ENCODE measurements around the gene EPHA1. TPM values are rescaled to one million over a fixed set of nuclear protein-coding genes. Genes with fewer than 3 reads are reported as not detected.

EPHA1 gene
- under 1 TPM; 0.89 to 0.94 TPM for total RNA-seq
- polyA plus RNA-seq (ENCODE audit: insufficient read length in 2 of 2): 1 to 10 TPM; 3.6 to 6.6 TPM
- long read RNA-seq, donor 1: 0 reads
- long read RNA-seq, donor 2: 0 reads
- long read RNA-seq, donor 3: 0 reads
- long read RNA-seq, donor 4, partial matches to known transcripts: 5 of 5 reads
- long read RNA-seq, donor 4, other reads (novel, unspliced or antisense): 0 of 5 reads

- Histone ChIP-seq H3K4me1 (ENCODE audit: control insufficient read depth, insufficient read depth, low read length) (peaks cover 19% of the 10 kb centered on the region), H3K9me3 (ENCODE audit: control insufficient read depth, insufficient read depth, low read length) (no peaks in the 10 kb centered on the region), H3K36me3 (ENCODE audit: control insufficient read depth, insufficient read depth, low read length) (no peaks in the 10 kb centered on the region), H3K4me3 (ENCODE audit: low read depth, low read length) (peak within 1 kb of the TSS; percentile 29), H3K27me3 (ENCODE audit: control insufficient read depth, insufficient read depth, low read length) (peaks cover 5% of the 10 kb centered on the region), H3K27ac (ENCODE audit: low read depth, low read length) (no peak within 1 kb of the TSS)
- 15% methylated on average over 17 of the region's 39 CpGs for whole genome bisulfite sequencing (ENCODE audit: insufficient coverage)
- peak in 2 of 6 donors; percentile 16 to 58 for DNase-seq (ENCODE audit: low read depth in 4 of 6, low spot score in 6 of 6)
Observed at GRCh38 chr7:143408686-143409561, at the start of gene EPHA1. TSS of gene EPHA1 (minus strand) at chr7:143408856. CDS start at chr7:143408805, 51 bp downstream.

- Histone ChIP-seq H3K9me3 (ENCODE audit: control insufficient read depth, insufficient read depth, low read length) (peaks cover 3% of the 10 kb centered on the region), H3K4me3 (ENCODE audit: low read depth, low read length) (no peak overlapping the region), H3K36me3 (ENCODE audit: control insufficient read depth, insufficient read depth, low read length) (no peaks in the 10 kb centered on the region), H3K27ac (ENCODE audit: low read depth, low read length) (no peak overlapping the region), H3K27me3 (ENCODE audit: control insufficient read depth, insufficient read depth, low read length) (no peaks in the 10 kb centered on the region), H3K4me1 (ENCODE audit: control insufficient read depth, insufficient read depth, low read length) (no peaks in the 10 kb centered on the region)
- DNase-seq (ENCODE audit: low read depth in 4 of 6, low spot score in 6 of 6): no peak
- 97% methylated on average over 3 of the region's 3 CpGs for whole genome bisulfite sequencing (ENCODE audit: insufficient coverage)
Observed at GRCh38 chr7:143458263-143458662, 49.6 kb upstream of the EPHA1 start.

- H3K9me3 ChIP-seq (ENCODE audit: control insufficient read depth, insufficient read depth, low read length): peaks cover 3% of the 10 kb centered on the region
- no peak overlapping the region for H3K27ac ChIP-seq (ENCODE audit: low read depth, low read length)
- WGBS (ENCODE audit: insufficient coverage): 93% methylated on average over 2 of the region's 4 CpGs
- no peak overlapping the region for H3K4me3 ChIP-seq (ENCODE audit: low read depth, low read length)
- no peaks in the 10 kb centered on the region for H3K4me1 ChIP-seq (ENCODE audit: control insufficient read depth, insufficient read depth, low read length)
- no peak for DNase-seq (ENCODE audit: low read depth in 4 of 6, low spot score in 6 of 6)
- H3K36me3 ChIP-seq (ENCODE audit: control insufficient read depth, insufficient read depth, low read length): no peaks in the 10 kb centered on the region
- H3K27me3 ChIP-seq (ENCODE audit: control insufficient read depth, insufficient read depth, low read length): no peaks in the 10 kb centered on the region
Observed at GRCh38 chr7:143456992-143457793, 48.5 kb upstream of the EPHA1 start.

GRCh38 chr7:143455942-143456341 lies 47.3 kb upstream of the EPHA1 start:
- Histone ChIP-seq H3K27ac (ENCODE audit: low read depth, low read length) (no peak overlapping the region), H3K4me1 (ENCODE audit: control insufficient read depth, insufficient read depth, low read length) (no peaks in the 10 kb centered on the region), H3K4me3 (ENCODE audit: low read depth, low read length) (no peak overlapping the region), H3K9me3 (ENCODE audit: control insufficient read depth, insufficient read depth, low read length) (no peaks in the 10 kb centered on the region), H3K27me3 (ENCODE audit: control insufficient read depth, insufficient read depth, low read length) (no peaks in the 10 kb centered on the region), H3K36me3 (ENCODE audit: control insufficient read depth, insufficient read depth, low read length) (no peaks in the 10 kb centered on the region)
- DNase-seq (ENCODE audit: low read depth in 4 of 6, low spot score in 6 of 6): no peak
- no CpG with 5 or more reads among the region's 4 CpGs for WGBS (ENCODE audit: insufficient coverage)

GRCh38 chr7:143455491-143455890 lies 46.8 kb upstream of the EPHA1 start:
- Histone ChIP-seq H3K4me1 (ENCODE audit: control insufficient read depth, insufficient read depth, low read length) (no peaks in the 10 kb centered on the region), H3K27me3 (ENCODE audit: control insufficient read depth, insufficient read depth, low read length) (no peaks in the 10 kb centered on the region), H3K9me3 (ENCODE audit: control insufficient read depth, insufficient read depth, low read length) (no peaks in the 10 kb centered on the region), H3K4me3 (ENCODE audit: low read depth, low read length) (no peak overlapping the region), H3K36me3 (ENCODE audit: control insufficient read depth, insufficient read depth, low read length) (no peaks in the 10 kb centered on the region), H3K27ac (ENCODE audit: low read depth, low read length) (no peak overlapping the region)
- DNase-seq (ENCODE audit: low read depth in 4 of 6, low spot score in 6 of 6): peak in 1 of 6 donors; percentile 9
- WGBS (ENCODE audit: insufficient coverage): 40% methylated on average over 1 of the region's 2 CpGs

- no peaks in the 10 kb centered on the region for H3K4me1 ChIP-seq (ENCODE audit: control insufficient read depth, insufficient read depth, low read length)
- no peak overlapping the region for H3K27ac ChIP-seq (ENCODE audit: low read depth, low read length)
- H3K36me3 ChIP-seq (ENCODE audit: control insufficient read depth, insufficient read depth, low read length): no peaks in the 10 kb centered on the region
- no peaks in the 10 kb centered on the region for H3K9me3 ChIP-seq (ENCODE audit: control insufficient read depth, insufficient read depth, low read length)
- 89% methylated on average over 1 of the region's 1 CpG for WGBS (ENCODE audit: insufficient coverage)
- no peak for DNase-seq (ENCODE audit: low read depth in 4 of 6, low spot score in 6 of 6)
- no peak overlapping the region for H3K4me3 ChIP-seq (ENCODE audit: low read depth, low read length)
- H3K27me3 ChIP-seq (ENCODE audit: control insufficient read depth, insufficient read depth, low read length): no peaks in the 10 kb centered on the region
Observed at GRCh38 chr7:143454091-143454680, 45.5 kb upstream of the EPHA1 start.

GRCh38 chr7:143452495-143452894 lies 43.8 kb upstream of the EPHA1 start:
- no peaks in the 10 kb centered on the region for H3K36me3 ChIP-seq (ENCODE audit: control insufficient read depth, insufficient read depth, low read length)
- H3K9me3 ChIP-seq (ENCODE audit: control insufficient read depth, insufficient read depth, low read length): no peaks in the 10 kb centered on the region
- H3K4me1 ChIP-seq (ENCODE audit: control insufficient read depth, insufficient read depth, low read length): no peaks in the 10 kb centered on the region
- no peak overlapping the region for H3K4me3 ChIP-seq (ENCODE audit: low read depth, low read length)
- DNase-seq (ENCODE audit: low read depth in 4 of 6, low spot score in 6 of 6): no peak
- WGBS (ENCODE audit: insufficient coverage): no CpG with 5 or more reads among the region's 2 CpGs
- H3K27ac ChIP-seq (ENCODE audit: low read depth, low read length): no peak overlapping the region
- no peaks in the 10 kb centered on the region for H3K27me3 ChIP-seq (ENCODE audit: control insufficient read depth, insufficient read depth, low read length)

- no peak overlapping the region for H3K27ac ChIP-seq (ENCODE audit: low read depth, low read length)
- no peaks in the 10 kb centered on the region for H3K9me3 ChIP-seq (ENCODE audit: control insufficient read depth, insufficient read depth, low read length)
- no peaks in the 10 kb centered on the region for H3K27me3 ChIP-seq (ENCODE audit: control insufficient read depth, insufficient read depth, low read length)
- H3K4me3 ChIP-seq (ENCODE audit: low read depth, low read length): no peak overlapping the region
- no peaks in the 10 kb centered on the region for H3K36me3 ChIP-seq (ENCODE audit: control insufficient read depth, insufficient read depth, low read length)
- no peak for DNase-seq (ENCODE audit: low read depth in 4 of 6, low spot score in 6 of 6)
- no CpG with 5 or more reads among the region's 1 CpG for WGBS (ENCODE audit: insufficient coverage)
- peaks cover 1% of the 10 kb centered on the region for H3K4me1 ChIP-seq (ENCODE audit: control insufficient read depth, insufficient read depth, low read length)
Observed at GRCh38 chr7:143451746-143452145, 43.1 kb upstream of the EPHA1 start.

GRCh38 chr7:143451122-143451521 lies 42.5 kb upstream of the EPHA1 start:
- Histone ChIP-seq H3K4me3 (ENCODE audit: low read depth, low read length) (no peak overlapping the region), H3K4me1 (ENCODE audit: control insufficient read depth, insufficient read depth, low read length) (peaks cover 4% of the 10 kb centered on the region), H3K27me3 (ENCODE audit: control insufficient read depth, insufficient read depth, low read length) (no peaks in the 10 kb centered on the region), H3K36me3 (ENCODE audit: control insufficient read depth, insufficient read depth, low read length) (no peaks in the 10 kb centered on the region), H3K9me3 (ENCODE audit: control insufficient read depth, insufficient read depth, low read length) (no peaks in the 10 kb centered on the region), H3K27ac (ENCODE audit: low read depth, low read length) (no peak overlapping the region)
- no peak for DNase-seq (ENCODE audit: low read depth in 4 of 6, low spot score in 6 of 6)
